ENCODE data around the gene NFATC2.
A peak's percentile ranks its signal among the peaks of the same experiment; 100 is the strongest.
"Not testable (repeated sequence)": the region's sequence is repeated elsewhere in the genome, so short reads cannot be mapped to it uniquely, and the experiment has no call there.

NFATC2 gene

DNA sequence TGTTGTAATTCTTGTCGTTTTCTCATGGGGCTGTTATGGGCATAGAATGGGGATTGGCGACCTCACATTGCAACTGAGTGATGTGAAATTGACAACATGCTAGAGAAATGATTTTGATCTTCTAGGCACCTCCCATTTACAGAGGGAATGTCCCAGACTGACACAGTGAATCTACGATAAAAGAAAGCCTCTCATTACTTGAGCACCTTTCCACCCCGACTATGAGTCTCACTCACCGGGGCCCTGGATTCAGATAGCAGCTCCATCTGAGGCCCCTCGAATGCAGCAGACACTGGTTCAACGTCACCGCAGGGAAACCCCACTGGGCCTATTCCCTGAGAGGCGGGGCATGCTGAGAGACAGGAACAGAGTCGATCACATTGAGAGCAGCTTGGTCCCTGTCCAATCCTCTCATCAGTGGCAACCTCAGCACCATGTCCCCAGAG, 49.1 kb downstream of the NFATC2 start:
- no peak for DNase-seq

DNA sequence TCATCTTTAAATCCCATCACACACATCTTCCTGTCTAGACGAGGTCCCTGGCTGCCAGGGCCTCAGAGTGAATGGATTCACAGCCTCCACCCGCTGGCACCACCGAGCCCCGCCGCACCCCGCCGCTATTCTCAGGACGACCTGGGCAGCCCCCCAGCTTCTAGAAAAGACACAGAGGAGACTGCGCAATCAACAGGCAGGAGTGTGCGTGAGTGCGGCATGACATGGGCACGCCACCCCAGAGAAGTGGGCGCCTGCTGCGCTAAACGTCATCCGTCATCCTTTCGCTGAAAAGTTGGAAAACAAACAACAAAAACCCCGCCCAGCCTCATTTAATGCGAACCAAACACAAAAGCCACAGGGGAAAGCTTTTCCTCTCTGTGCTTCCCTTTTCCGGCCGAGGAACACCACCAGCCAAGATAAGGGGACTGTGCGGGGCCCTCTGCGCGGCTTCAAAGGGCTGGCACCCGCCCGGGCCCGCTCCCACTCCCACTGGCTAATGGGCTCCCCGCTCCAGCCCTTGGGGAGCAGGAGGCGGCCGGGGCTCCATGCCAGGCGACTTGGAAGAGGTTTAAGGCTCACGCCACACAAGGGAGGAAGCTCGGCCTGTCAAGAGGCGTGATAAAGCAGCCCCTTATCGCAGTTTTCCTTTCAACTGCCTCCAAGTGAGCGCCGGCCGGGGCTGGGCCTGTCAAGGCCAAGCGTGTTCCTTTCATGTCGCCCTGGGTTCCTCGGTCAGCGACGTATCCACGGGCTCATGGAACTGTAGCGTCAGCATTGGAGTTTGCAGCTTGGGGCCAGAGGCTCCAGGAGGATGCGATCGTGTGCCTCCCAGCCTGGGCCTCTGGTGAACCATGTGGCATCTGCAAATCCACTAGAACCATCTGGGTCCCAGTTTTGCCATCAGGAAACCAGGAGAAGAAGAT, 50.1 kb downstream of the NFATC2 start:
- no peak for DNase-seq

DNA sequence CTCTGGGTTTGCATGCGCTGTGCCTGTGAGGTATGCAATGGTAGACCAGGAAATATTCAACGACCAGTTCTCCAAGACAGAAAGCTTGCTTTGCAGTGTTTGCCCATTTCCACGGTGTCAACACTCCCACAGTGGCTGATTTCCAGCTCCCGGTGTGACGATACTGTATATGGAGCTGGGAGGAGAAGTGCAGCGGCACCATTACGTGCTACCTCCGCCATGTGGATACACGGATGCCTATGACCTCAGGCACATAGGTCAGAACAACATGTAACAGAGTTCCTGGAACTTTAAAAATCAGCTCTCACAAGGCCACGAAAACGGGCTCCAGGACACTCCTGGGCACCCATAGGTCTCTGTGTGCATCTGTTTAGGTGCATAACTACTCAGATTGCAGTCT, 51.1 kb downstream of the NFATC2 start:
- DNase-seq, result no peak

DNA sequence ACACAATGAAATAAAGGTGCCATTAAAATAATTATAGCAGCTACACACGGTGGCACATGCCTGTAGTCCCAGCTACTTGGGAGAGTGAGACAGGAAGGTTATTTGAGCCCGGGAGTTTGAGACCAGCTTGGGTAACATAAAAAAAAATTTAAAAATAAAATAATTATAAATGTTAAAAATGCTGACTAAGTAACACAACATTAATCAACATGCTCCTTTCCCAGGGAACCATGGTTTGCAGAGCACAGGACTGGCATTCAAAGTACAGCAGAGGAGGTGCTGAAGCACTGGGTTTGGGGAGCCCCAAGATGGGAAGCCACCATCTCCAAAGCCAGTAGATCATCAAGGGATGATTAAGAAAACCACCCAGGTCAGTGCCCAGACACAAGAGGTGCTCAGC, 51.9 kb downstream of the NFATC2 start:
- DNase-seq, result no peak

DNA sequence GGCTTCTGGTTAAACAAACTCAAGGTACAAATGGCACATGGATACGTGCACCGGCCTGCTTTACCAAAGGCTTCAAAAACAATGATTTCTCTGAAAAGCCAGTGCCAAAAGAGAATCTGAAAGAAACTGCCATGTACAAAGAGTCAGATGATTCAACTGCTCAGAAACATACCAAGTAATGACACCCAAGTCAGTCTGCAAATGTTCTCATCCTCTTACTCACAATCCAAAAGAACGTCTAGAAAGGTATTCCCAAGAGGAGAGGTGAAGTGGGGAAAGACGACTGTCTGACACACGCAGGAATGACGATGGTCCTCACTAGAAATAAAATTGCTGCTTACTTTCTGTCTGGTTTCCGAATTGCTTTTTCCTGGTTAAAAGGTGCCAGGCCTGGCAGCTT, 52.9 kb downstream of the NFATC2 start:
- no peak for DNase-seq

DNA sequence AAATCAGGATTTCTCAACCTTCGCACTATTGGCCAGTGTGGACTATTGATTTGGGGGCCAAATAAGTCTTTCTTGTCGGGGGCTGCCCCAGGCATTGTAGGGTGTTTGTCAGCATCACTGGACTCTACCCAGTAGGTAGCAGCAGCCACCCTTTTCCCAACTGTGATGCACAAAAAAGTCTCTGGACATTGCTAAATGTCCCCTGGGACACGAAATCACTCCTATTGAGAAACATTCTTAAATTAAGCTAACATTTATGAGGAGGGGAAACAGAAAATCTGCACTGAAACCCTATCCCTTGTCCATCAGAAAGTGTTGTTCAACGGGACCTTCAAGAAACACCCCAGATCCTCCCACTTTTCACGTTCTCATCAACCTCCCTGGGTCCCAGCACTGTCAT, 54.2 kb downstream of the NFATC2 start:
- DNase-seq, result no peak

DNA sequence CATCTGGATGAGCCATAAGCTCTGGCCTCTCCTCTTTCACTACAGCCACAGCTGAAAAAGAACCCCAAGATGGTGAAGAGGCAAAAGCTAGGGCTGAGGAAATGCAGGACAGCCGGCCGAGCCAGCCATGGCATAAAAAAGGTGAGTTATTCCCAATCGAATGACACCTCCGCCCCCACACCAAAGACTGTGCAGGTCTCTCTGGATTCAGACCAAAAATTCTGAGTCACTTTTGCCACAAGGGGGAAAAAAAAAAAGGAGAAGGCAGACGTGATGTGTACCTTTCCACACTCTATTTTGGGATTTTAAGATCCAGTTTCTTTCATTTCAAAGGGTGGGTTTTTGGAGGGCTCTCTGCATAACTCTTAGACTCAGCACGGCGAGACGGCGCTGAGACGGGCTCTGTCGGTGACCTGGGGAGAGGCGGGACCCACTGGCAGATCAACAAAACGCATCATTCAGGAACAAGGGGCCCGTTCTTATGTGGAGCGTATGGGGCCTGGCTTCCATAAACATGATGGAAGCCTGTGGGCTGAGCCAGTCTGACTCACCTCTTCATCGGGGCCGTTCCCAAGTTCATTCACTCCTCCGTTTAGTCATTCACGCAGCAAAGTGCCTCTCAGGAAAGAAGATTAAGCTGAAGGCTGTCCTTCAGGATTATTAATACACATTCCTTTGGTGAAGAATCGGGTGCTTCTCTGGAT, 54.8 kb downstream of the NFATC2 start:
- DNase-seq, result no peak

DNA sequence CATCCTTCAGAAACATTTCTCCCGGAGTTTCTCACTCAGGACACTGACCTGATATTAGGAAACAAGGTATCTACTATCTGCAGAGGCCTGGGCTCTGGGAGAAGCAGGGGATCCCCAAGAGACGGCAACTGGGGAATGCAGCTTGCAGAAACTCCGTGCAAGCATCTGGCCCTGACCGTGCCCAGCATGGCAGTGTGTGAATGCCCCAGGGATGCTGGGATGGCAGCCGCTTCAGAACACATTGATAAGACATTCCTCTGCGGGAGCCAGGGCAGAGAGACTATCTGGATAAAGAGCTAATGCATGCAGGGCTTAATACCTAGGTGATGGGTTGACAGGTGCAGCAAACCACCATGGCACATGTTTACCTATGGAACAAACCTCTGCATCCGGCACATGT, 55.4 kb downstream of the NFATC2 start:
- no peak for DNase-seq

DNA sequence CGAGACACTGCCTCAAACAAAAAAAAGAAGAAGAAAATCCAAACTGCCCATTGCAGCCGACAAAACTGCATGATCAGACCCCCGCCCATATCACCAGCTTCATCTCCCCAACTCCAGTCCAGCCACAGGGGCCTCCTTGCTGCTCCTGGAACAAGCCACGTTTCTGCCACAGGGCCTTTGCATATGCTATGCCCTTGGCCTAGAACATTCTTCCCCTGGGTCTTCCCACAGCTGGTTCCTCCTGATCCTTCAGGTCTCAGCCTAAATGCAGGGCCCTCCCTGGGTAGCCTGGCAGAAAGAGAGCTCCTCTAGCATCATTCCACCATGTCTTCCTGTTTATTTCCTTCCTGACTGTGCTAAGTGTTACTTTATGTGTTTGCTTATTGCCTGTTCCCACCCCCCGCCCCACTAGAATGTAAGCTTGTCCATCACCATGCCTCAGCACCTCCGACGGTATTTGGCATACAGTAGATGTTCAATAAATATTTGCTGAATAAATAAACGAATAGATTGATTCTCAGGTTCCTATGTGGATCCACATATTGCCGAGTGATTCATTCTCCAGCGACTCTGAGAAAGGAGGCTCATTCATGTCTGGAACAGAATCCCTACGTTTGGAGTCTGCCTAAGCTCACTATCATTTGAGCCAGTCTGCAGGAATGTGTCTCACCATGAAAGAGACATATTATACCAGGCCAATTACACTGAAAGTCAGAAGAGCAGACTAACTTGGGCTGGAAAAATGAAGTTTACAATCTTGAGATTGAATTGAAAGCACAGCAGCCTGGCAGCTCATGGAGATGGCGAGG, 56.1 kb downstream of the NFATC2 start:
- no peak for DNase-seq

DNA sequence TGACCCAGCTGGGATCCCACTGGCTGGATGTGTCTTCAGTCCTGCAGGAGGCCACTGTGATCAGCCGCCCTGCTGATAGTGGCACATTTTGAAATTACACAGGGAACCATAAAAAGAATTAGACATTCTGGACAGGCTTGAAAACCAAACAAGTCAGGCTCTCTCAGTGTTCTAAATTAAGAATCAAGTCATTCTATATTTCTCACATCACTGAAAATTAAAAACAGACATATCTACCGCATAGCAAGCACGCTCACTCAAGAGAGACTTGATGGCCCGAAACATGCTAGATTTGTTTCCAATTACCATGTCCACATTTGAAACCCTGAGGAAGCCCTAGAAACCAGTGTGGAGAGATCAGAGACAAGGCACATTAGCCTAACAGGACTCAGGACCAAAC, 57.7 kb downstream of the NFATC2 start:
- DNase-seq, result no peak

DNA sequence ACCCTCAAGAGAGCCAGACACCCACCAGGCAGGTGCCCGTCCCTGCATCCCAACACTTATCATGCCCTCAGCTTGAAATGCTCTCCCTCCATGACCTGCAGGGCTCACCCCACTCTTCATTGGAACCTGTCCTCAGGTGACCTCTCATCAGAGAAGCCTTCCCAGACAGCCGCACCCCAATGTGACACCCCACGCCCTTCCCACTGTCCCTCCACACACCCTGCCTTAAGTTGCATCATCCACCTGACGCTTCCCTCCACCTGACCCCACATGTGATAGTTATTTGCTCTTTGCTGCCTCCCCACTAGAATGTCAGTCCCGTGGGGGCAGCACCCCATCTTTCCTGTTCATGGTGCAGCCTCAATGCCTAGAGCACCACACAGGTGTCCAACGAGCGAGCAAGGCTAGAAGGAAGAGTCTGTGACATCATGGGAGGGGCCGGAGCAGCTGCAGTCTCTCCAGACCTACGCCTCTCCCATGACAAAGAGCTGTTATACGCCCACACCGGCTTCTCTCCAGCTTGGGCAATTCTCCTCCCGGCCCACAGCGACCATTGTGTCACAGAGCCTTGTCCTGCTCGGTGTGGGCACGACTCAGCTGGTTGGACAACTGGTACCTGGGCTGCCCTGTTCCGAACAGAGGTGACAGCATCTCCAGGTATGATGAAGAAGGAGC, 58.2 kb downstream of the NFATC2 start:
- no peak for DNase-seq

DNA sequence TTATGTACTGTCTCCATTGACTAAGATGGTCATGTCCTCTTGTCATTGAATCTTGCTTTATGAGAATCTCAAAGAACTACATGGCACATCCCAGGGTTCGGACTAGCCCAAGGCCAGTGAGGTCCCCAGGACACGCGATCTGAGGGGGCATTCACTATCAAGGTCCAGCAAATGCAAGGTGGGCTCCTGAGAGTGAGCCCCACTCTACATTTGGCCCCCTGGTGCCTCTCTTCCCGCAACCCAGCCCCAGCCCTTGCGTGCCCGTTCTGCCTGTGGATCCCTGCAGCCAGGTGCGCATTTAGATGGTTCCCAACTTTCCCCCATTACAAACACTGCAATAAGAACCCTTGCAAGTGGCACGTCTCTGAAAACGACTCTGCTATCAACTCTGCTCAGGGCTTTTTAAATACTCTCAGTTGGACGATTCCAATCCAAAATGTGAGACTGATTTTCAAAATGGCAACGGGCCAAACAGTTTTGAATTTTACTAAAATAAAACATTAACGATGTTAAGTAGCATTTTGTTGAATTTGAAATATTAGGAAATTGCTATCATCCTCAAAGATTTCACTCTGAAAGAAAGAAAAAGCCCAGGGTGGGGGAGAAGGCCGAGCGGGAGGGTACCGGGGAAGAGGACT, 59.6 kb downstream of the NFATC2 start:
- no peak for DNase-seq

DNA sequence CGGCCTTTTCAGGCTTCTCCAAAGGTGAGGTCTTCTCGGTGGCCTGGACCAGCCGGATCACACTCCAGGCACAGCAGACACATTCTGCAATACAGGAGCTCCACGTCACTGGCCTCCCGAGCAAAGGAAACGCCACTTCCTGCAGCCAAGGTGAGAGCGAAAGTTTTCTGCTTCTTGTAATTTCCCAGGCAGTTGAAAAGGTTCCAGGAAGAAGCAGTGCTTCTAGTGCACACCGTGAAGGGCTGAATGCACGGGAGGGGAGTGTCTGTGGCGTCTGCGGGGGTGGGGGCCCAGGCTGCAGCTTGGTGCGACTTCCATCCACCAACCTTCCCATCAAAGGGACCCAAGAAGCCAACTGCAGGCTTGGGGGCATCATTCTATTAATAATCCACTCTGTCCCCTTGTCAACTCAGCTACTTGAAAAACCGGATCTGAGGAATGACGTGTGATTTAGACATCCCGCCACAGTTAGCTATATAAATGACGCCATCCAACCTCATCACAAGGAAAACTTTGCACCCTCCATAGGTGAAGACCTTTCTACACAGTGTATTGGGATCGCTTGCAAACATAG, 61.1 kb downstream of the NFATC2 start:
- peak; percentile 31 for DNase-seq

DNA sequence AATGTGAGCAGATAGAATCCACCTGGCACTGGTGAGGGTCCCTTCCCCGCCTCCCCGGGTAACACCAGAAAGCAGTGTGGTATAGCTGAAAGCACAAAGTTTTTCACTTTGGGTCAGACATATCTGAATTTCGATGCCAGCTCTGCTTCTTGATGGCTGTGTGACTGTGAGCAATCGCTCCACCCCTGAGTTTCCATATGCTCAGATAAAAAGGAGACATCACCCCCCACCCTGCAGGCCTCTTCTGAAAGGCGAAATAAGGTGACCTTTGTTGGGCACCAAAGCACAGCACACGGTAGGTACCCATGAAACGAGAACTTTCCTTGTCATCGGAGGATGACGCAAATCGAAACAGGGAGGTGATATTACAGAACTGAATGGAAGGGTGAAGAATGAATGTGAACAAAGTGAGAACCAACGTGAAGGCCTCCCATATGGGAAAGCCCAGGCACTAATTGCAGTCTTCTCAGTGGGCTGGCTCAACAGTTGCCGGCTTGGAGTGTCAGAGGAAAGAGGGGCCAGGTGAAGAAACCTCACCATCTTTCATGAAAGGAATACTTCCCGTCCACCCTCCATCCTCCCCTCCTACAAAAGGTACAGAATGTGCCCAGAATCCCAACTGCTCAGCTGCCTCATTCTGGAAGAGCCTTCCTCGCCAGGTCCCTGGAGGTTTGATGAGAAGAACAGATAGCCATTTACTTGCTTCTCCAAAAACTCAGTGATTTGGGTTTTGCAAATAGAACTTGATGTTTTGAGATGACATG, 61.8 kb downstream of the NFATC2 start:
- no peak for DNase-seq

DNA sequence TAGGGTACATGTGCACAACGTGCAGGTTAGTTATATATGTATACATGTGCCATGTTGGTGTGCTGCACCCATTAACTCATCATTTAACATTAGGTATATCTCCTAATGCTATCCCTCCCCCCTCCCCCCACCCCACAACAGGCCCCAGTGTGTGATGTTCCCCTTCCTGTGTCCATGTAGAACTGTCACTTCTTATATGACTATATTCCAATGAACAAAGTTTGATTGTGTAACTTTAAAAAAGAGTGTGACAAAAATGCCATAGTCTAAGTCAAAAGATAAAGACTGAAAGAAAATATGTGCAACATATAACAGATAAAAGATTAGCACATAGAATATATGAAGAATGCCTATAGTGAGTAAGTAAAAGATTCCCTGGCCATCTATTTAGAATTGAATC, 66.4 kb downstream of the NFATC2 start:
- DNase-seq, result not testable (repeated sequence)

DNA sequence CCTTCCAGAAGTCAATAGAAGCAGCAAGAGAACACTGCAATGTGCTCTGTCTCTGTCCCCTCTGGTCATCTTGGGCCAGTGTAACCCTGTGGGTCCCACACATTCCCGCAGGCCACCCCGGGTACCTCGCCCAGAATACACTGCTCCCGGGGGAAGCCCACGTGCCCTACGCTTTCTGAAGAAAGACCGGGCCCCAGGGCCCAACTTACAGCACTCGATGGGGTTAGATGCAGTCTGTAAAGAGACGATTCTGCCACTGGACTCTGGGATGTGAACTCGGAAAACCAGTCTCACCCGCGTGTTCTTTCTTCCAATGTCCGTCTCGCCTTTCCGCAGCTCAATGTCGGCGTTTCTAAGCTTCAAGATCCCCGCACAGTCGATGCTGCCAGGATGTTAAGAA, 68.7 kb downstream of the NFATC2 start:
- no peak for DNase-seq

DNA sequence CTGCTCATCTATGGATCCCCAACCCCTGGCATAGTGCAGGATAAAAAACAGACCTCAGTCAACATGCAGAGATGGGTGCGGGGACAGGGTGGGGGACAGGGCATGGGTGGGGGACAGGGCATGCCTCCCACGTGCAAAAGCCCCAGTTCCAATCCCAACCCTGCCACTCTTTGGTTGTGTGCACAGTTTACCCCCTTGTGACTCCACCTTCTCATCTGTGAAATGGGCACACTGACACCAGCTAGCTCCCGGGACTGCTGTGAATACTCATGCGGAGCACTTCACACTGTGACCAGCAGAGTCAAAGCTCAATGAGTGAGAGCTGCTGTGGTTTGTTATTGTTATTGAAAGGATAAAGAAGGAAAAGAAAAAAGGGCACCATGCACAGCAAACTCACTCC, 69.3 kb downstream of the NFATC2 start:
- DNase-seq, result no peak

DNA sequence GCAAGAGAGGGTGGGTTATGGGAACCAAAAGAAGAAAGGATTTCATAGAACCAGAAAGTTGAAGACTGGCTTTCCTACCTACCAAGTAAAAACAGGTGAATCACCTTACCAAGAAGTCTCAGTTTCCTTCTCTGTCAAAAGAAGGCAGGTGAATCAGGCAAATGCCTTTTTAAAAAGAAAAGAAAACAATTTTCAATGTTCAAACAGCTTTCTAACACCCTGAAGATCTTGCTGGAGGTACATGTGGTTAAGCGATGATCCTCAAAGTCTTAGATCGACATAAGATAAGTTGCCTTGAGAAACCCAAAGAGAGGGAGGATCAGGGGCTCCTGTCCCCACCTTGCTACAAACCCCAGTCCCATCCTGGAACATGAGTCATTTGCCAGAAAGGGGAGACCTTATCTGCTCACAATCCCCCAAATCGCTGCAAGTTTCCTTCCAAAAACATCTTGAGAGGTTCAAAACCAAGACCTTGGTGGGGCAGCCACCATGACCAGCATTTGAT, 71.6 kb downstream of the NFATC2 start:
- no peak for DNase-seq

DNA sequence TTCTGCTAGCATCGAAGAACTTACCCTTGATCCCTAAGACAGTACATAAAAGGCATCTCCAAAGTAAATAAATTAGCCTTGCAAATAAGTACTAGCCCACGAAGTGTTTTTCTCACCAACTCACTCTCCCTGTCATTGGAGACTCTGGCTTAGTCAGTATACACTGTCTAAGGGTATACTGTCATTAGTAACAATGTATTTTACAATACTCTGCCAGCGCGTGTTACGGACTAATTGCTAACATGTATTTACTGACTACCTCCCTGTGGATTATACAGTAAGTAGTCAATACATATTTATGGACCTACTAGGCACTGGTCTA, 72.1 kb downstream of the NFATC2 start:
- no peak for DNase-seq

DNA sequence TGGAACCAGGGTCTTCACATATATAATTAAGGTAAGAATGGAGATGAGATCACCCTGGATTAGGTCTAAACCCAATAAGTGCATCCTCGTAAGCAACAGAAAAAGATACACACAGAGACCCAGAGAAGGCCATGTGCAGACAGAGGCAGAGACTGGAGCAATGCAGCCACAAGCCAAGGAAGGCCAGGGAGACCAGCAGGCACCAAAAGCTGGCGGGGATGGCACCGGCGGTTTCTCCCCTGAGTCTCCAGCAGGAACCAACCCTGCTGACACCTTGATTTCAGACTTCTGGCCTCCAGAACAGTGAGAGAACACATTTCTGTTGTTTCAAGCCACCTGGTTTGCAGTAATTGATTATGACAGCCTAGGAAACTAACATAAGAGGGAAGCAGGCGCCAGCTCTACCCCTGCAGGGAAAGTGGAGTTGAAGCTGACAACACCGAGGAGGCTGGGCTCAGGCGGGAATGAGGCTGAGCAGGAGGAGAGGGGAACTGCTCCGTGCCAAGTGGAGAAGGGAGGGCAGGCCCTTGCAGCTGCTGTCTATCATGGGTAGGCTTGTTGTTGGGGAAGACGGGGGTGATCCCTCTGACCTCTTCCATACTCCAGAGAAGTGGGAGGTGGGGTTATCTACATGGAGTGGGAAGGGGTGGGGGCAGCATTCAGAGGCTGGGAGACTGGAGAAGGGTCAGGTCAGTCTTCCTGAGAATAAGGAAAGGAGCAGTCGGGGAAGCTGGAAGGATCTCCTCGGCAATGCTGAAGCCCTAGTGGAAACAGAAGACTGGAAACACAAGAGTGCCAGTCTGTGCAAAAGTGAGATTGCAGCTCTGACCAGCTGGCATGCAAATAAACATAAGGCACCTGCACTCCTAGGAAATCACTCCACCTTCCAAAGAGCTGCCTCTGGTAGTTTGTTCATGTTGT, 72.7 kb downstream of the NFATC2 start:
- no peak for DNase-seq

Data from T-helper 9 cell (primary cell).